Retinal pigment epithelial cell (primary cell): ENCODE data around the gene SNPH.

Experiments used
- DNase-seq: peaks from one replicate; pipeline ENCODE4 v3.0.0-alpha.2; 2010; ENCODE audit warnings: low read depth
- H3K4me3 ChIP-seq: 2 replicates; pipeline ENCODE4 v1.5.1; 2011; ENCODE audit warnings: mild to moderate bottlenecking, low read length, control low read depth, moderate library complexity
- TF ChIP-seq, protein P1 (sequence below): conservative IDR thresholded peaks from 2 replicates; pipeline ENCODE4 v1.5.1; 2011; ENCODE audit warnings: low read depth, low read length, control low read depth, inconsistent platforms

SNPH gene

DNA sequence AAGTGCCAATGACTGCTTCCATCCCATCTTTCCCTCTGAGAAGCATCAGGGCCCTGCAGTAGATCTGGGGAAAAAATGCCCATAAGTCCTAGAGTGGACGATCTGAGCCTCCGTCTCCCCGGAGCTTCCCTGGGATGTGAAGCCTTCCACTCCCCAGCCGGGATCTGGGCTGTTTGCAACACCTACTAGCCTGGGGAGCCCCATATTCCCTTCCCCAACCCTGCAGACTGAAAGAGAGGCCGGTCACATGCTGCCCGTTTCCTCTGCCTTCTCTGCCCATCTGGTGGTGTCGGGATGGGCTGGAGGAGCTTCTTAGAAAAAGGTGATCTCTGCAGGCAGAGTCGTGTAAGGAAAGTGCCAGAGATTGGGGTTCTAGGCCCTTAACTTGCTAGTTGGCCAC, 1.1 kb downstream of the SNPH start:
- peak overlapping the region; percentile 62 for H3K4me3 ChIP-seq
- TF ChIP-seq, protein P1, sequence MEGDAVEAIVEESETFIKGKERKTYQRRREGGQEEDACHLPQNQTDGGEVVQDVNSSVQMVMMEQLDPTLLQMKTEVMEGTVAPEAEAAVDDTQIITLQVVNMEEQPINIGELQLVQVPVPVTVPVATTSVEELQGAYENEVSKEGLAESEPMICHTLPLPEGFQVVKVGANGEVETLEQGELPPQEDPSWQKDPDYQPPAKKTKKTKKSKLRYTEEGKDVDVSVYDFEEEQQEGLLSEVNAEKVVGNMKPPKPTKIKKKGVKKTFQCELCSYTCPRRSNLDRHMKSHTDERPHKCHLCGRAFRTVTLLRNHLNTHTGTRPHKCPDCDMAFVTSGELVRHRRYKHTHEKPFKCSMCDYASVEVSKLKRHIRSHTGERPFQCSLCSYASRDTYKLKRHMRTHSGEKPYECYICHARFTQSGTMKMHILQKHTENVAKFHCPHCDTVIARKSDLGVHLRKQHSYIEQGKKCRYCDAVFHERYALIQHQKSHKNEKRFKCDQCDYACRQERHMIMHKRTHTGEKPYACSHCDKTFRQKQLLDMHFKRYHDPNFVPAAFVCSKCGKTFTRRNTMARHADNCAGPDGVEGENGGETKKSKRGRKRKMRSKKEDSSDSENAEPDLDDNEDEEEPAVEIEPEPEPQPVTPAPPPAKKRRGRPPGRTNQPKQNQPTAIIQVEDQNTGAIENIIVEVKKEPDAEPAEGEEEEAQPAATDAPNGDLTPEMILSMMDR, result no peak
- DNase-seq, result no peak

DNA sequence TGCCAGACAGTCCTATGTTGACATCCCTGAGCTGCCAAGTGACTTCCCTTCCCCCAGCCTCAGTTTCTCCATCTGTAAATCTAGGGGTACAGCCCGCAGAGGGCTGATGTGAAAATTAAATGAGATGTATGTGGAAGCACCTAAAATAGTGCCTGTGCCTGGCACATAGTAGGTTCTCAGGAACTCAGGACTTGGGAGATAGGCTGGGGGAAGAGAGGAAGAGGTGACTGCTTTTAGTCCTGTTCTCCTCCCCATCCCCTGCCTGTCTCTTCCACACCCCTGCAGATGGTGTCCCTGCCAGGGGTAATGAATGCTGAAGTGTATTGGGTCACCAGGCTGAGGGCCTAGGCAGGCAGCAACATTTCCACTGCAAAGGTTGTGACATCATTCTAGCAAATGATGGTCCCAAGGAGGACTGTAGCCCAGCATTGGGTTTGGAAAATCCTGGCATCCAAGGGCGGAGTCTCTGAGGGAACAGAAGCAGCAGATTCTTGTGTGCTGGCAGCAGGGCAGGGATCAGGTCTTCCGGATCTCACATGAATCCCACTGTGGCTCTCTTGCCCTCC, 1.8 kb downstream of the SNPH start:
- no peak overlapping the region for H3K4me3 ChIP-seq
- TF ChIP-seq, protein P1, result no peak
- no peak for DNase-seq

DNA sequence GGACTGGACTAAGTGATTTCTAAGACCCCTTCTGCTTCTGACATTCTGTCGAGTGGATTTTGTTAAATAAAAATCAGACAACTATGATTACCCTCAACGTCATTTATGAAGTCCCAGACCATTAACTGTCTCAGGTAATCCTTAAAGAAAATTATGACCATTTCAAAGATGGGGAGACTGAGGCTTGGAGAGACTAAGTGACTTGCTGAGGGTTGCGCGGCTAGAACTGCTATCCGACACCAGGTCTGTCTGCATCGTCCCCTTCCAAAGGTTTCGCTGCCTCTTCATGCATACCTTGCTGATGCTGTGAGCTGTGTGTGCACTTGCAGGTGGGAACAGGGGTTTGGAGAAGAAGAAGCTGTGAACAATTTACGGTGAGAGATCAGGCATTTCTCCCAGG, 3.1 kb downstream of the SNPH start:
- TF ChIP-seq, protein P1, result no peak
- no peak for DNase-seq
- H3K4me3 ChIP-seq, result no peak overlapping the region

DNA sequence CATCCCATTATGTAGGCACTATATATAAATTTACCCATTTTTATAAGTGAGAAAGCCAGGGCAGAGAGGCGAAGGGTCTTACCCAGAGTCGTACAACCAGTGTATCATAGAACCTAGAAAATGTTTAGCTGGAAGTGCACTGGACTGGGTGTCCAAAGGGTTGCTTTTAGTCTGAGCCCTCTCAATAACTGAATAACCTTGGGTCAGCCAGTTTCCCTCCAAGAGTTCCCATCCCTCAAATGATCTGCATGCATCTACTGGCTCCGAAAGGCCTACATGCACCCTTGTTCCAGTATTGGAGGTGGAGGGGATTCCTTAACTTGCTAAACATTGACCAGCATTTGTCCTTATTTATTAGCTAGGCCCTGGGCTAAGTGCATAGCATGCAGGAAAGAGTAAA, 3.8 kb downstream of the SNPH start:
- no peak overlapping the region for H3K4me3 ChIP-seq
- no peak for DNase-seq
- TF ChIP-seq, protein P1, result no peak

DNA sequence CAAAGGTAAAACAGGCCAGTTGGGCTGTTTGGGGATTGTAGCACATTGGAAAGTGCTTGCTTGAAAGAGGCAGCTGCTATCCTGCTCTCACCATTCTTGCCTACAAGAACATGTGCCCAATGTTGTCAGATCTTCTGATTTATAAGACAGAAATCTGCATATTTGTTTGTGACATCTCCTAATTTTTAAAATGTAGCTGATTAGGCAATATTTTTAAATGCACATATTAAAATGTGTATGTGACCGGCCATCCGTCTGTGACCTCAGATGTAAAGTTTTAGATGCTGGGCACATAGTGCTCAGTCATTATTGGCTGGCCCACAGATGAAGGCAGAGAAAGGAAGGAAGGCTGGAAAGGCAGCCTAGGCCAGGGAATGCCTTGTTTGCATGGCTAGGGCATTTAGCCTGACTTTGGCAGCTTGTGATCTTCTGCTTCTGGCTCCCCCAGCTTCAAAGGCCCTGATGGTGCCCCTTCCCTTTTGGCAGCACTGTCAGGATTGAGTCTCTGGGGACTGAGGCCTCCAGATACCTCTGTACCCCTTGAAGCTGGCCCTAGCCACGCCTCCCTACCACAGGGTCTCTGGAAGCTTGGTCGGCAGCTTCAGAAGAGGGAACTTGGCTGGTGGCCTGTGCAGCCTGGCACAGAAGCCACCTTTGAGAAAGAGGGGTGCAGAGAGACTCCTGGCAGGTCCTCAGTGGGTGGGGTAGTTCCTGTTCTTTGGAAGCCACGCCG, 6.4 kb downstream of the SNPH start:
- TF ChIP-seq, protein P1, result no peak
- no peak for DNase-seq
- H3K4me3 ChIP-seq, result no peak overlapping the region

DNA sequence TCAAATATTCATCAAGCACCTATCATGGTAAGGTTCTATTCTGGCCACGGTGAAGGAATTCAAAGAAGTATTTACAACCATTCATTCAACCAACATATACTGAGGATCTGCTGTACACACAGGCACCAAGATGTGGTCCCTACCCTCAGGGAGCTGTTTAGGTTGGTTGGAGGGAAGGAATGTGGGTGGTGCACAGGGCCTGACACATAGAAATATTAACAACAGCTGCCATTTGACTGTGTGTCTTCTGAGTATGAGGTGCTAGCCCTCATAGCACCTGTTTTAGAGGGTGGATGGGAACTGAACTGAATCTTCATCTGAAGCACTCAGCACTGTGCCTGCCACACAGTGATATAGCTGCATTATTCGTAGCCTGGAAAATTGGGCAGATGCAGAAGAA, 7.3 kb downstream of the SNPH start:
- no peak overlapping the region for H3K4me3 ChIP-seq
- no peak for DNase-seq
- TF ChIP-seq, protein P1, result no peak
